MCF 10A (cell line): ENCODE measurements around the gene ABCA12. TPM values are rescaled to one million over a fixed set of nuclear protein-coding genes. Genes with fewer than 3 reads are reported as not detected.

Experiments
- Bru-seq: library from RNA; stranded (reverse); fragments of 400-500 nt; gene quantifications from one replicate; lab custom pipeline; 2021; lab: Mats Ljungman, UMichigan
- BruChase-seq, 2 experiments: library from RNA; stranded (reverse); fragments of 400-500 nt; gene quantifications; one replicate each; lab custom pipeline; 2021; lab: Mats Ljungman, UMichigan
- BruUV-seq: library from RNA; stranded (reverse); fragments of 400-500 nt; replicated peaks from 2 replicates; lab custom pipeline; 2021; lab: Mats Ljungman, UMichigan
- CTCF ChIA-PET: fragments of 300-600 bp; sonication (Branson Sonifier 250); formaldehyde crosslinking; extraction: SDS; loops from one replicate; lab custom pipeline; 2021; ENCODE audit warnings: antibody characterized with exemption, inconsistent platforms; lab: Yijun Ruan, JAX
- POLR2A ChIA-PET: fragments of 300-600, 350-650 bp; sonication (Branson Sonifier 250); formaldehyde crosslinking; extraction: SDS; loops from one replicate; lab custom pipeline; 2020; ENCODE audit warnings: antibody characterized with exemption, inconsistent platforms; lab: Yijun Ruan, JAX
- DNase-seq: peaks from one replicate; pipeline ENCODE4 v3.0.0-alpha.2; 2018; ENCODE audit not compliant: unreplicated experiment
- H3K27ac Mint-ChIP-seq: one replicate; pipeline ENCODE4 v1.8.0; 2022; ENCODE audit warnings: mild to moderate bottlenecking, low read depth, mixed read lengths; ENCODE audit not compliant: unreplicated experiment
- H3K27me3 Mint-ChIP-seq: one replicate; pipeline ENCODE4 v1.8.0; 2022; ENCODE audit warnings: mixed read lengths; ENCODE audit not compliant: insufficient read depth, unreplicated experiment
- H3K36me3 Mint-ChIP-seq: one replicate; pipeline ENCODE4 v1.8.0; 2022; ENCODE audit warnings: mild to moderate bottlenecking, moderate library complexity, mixed read lengths; ENCODE audit not compliant: insufficient read depth, unreplicated experiment
- H3K4me1 Mint-ChIP-seq: one replicate; pipeline ENCODE4 v1.8.0; 2022; ENCODE audit warnings: mixed read lengths; ENCODE audit not compliant: insufficient read depth, unreplicated experiment
- H3K4me3 Mint-ChIP-seq: one replicate; pipeline ENCODE4 v1.8.0; 2022; ENCODE audit warnings: mild to moderate bottlenecking, moderate library complexity, mixed read lengths; ENCODE audit not compliant: unreplicated experiment
- H3K9me3 Mint-ChIP-seq: one replicate; pipeline ENCODE4 v1.8.0; 2022; ENCODE audit warnings: mixed read lengths; ENCODE audit not compliant: unreplicated experiment
- CTCF ChIP-seq: fragments of 200-600 bp; IDR thresholded peaks from one replicate; pipeline ENCODE4 v1.8.0; 2022; ENCODE audit warnings: antibody characterized with exemption, mild to moderate bottlenecking; ENCODE audit not compliant: unreplicated experiment
- intact Hi-C: fragments of 100-400 bp; cut with micrococcal nuclease; formaldehyde crosslinking; loops from 2 replicates; pipeline ENCODE4 v1.14.1; 2022
- long read RNA-seq: library from polyadenylated mRNA; stranded (forward); transcript quantifications from one replicate; pipeline ENCODE4 v2.0.0, GENCODE V29; 2022
- total RNA-seq: library from RNA; stranded (reverse); gene quantifications from 2 replicates; pipeline ENCODE4 v1.2.3, GENCODE V29; 2022

The ABCA12 gene
- 36.1 and 37.8 TPM in 2 replicates for total RNA-seq
- Bru-seq, nascent RNA = percentile 79 among the genes with signal in this experiment
- BruChase-seq, experiment 1, labeled RNA remaining after a 6-hour chase = percentile 78 among the genes with signal in this experiment
- BruChase-seq, experiment 2, labeled RNA remaining after a 2-hour chase = percentile 68 among the genes with signal in this experiment
- long read RNA-seq, full-length matches to known transcripts = 4 of 17 reads
- long read RNA-seq, partial matches to known transcripts = 9 of 17 reads
- long read RNA-seq, other reads (novel, unspliced or antisense) = 4 of 17 reads

DNA sequence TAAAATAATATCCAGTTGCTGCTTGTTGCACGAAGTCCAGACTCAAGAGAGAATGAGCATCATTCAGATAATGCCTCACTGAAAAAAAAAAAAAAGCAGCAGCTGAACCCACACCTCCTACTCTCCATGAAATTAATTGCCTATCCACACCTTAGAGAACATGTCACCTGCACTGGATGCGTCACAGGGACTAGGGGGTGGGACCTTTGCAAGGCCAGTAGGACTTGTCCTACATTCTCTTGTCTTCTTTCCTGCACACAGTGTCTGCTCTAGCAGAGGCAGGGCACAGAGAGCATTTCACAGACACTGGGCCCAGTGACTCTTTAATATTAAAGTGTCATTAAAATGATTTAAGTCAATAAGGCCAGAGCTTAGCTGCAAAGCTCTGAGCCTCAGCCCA, at the start of gene ABCA12:
Gene ABCA12 (minus strand): TSS at position 148 of the 400 bp plus-strand sequence. CDS start 418 bp downstream, outside the sequence.
- no TSS peak for BruUV-seq
- POLR2A ChIA-PET = interaction anchor here (0.6 to 9.4 kb wide), 23 partner anchors 8 to 883 kb away, joined by 3 to 207 read pairs (median 4); partner anchors contain the start of gene ATIC
- H3K27me3 Mint-ChIP-seq = no peaks in the 10 kb centered on the region
- intact Hi-C loops = loop anchor here (1.0 kb wide), 1 partner anchor 33 kb away; no protein-coding TSS in a partner anchor
- peaks cover 48% of the 10 kb centered on the region for H3K4me1 Mint-ChIP-seq
- no peak for TF ChIP-seq CTCF
- H3K9me3 Mint-ChIP-seq = no peaks in the 10 kb centered on the region
- CTCF ChIA-PET = interaction anchor here (0.6 to 1.9 kb wide), 7 partner anchors 9 to 776 kb away, joined by 3 to 6 read pairs (median 4); no protein-coding TSS in a partner anchor
- H3K36me3 Mint-ChIP-seq = peaks cover 7% of the 10 kb centered on the region
- peak; percentile 36 for DNase-seq
- peak within 1 kb of the TSS; percentile 80 for H3K4me3 Mint-ChIP-seq
- H3K27ac Mint-ChIP-seq = peak within 1 kb of the TSS; percentile 82

GRCh38 chr2:215188078-215188477, 49.7 kb upstream of the ABCA12 start:
- H3K27me3 Mint-ChIP-seq = no peaks in the 10 kb centered on the region
- no peaks in the 10 kb centered on the region for H3K36me3 Mint-ChIP-seq
- no peak for TF ChIP-seq CTCF
- peaks cover 11% of the 10 kb centered on the region for H3K4me1 Mint-ChIP-seq
- H3K4me3 Mint-ChIP-seq = no peak overlapping the region
- H3K27ac Mint-ChIP-seq = no peak overlapping the region
- intact Hi-C loops = no loop called here
- CTCF ChIA-PET = interaction anchor here (0.6 to 0.7 kb wide), 2 partner anchors 710 to 1067 kb away, joined by 3 read pairs; no protein-coding TSS in a partner anchor
- BruUV-seq = no TSS peak
- POLR2A ChIA-PET = interaction anchor here (1.4 to 2.8 kb wide), 5 partner anchors 43 to 110 kb away, joined by 5 to 26 read pairs (median 6); partner anchors contain the start of gene ABCA12
- no peaks in the 10 kb centered on the region for H3K9me3 Mint-ChIP-seq
- no peak for DNase-seq

GRCh38 chr2:215186021-215186420, 47.6 kb upstream of the ABCA12 start:
- Mint-ChIP-seq H3K27me3 (no peaks in the 10 kb centered on the region), H3K27ac (no peak overlapping the region), H3K4me3 (no peak overlapping the region), H3K36me3 (no peaks in the 10 kb centered on the region), H3K4me1 (peaks cover 11% of the 10 kb centered on the region), H3K9me3 (no peaks in the 10 kb centered on the region)
- DNase-seq = no peak
- ChIA-PET POLR2A (no interaction called here), CTCF (interaction anchor here (0.7 to 0.8 kb wide), 2 partner anchors 93 to 746 kb away, joined by 3 read pairs; no protein-coding TSS in a partner anchor)
- intact Hi-C loops = no loop called here
- BruUV-seq = no TSS peak
- no peak for TF ChIP-seq CTCF

DNA sequence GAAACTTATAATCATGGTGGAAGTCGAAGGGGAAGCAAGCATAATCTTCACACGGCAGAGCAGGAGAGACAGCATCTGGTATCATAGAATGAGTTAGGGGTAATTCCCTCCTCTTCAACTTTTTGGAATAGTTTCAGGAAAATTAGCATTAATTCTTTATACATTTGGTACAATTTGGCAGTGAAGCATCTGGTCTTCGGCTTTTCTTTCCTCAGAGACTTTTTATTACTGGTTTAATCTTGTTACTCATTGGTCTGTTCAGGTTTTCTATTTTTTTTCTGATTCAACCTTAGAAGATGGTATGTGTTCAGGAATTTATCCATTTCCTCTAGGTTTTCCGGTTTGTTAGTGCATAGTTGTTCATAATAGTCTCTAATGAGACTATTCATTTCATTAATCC, 39.7 kb upstream of the ABCA12 start:
- intact Hi-C loops = no loop called here
- CTCF ChIA-PET = interaction anchor here (0.6 kb wide), 1 partner anchor 391 kb away, joined by 3 read pairs; no protein-coding TSS in a partner anchor
- no peak for DNase-seq
- POLR2A ChIA-PET = no interaction called here
- H3K9me3 Mint-ChIP-seq = peaks cover 15% of the 10 kb centered on the region
- no peaks in the 10 kb centered on the region for H3K4me1 Mint-ChIP-seq
- H3K27me3 Mint-ChIP-seq = no peaks in the 10 kb centered on the region
- BruUV-seq = no TSS peak
- H3K27ac Mint-ChIP-seq = no peak overlapping the region
- no peak overlapping the region for H3K4me3 Mint-ChIP-seq
- H3K36me3 Mint-ChIP-seq = no peaks in the 10 kb centered on the region
- TF ChIP-seq CTCF = no peak
